K562 (cell line): Measurements from ENCODE around the gene OSGEPL1. TPM values are rescaled to one million over a fixed set of nuclear protein-coding genes. Genes with fewer than 3 reads are reported as not detected.

ENCODE experiments used
- BCLAF1 ChIP-seq, 2 experiments: fragments of 450-650 bp in 1 of 2; IDR thresholded peaks; 2 replicates each; pipeline ENCODE4 v1.6.1; 2011 to 2017; ENCODE audit warnings: low read depth in 2 of 2, antibody characterized with exemption in 1 of 2, borderline replicate concordance in 1 of 2, low read length in 1 of 2, mild to moderate bottlenecking in 1 of 2, mixed read lengths in 1 of 2; ENCODE audit not compliant: control insufficient read depth in 1 of 2
- GTF2B ChIP-seq: IDR thresholded peaks from 2 replicates; pipeline ENCODE4 v1.6.1; 2011; ENCODE audit not compliant: insufficient read length; ENCODE audit errors: extremely low read depth
- NFYB ChIP-seq: IDR thresholded peaks from 2 replicates; pipeline ENCODE4 v1.6.1; 2011; ENCODE audit warnings: mild to moderate bottlenecking, moderate library complexity; ENCODE audit not compliant: insufficient read length; ENCODE audit errors: extremely low read depth
- NKRF ChIP-seq: fragments of 450-650 bp; IDR thresholded peaks from 2 replicates; pipeline ENCODE4 v1.6.1; 2016; ENCODE audit warnings: borderline replicate concordance
- PYGO2 ChIP-seq: fragments of 450-650 bp; IDR thresholded peaks from 2 replicates; pipeline ENCODE4 v1.6.1; 2016; ENCODE audit warnings: mild to moderate bottlenecking, missing genetic modification characterization, moderate library complexity, missing compliant biosample characterization
- SIRT6 ChIP-seq: IDR thresholded peaks from one replicate; pipeline ENCODE4 v1.6.1; 2012; ENCODE audit warnings: low read depth, mild to moderate bottlenecking, control low read depth, inconsistent platforms, low read length, moderate library complexity
- SRSF9 ChIP-seq: fragments of 200-400 bp; formaldehyde crosslinking; IDR thresholded peaks from 2 replicates; pipeline ENCODE4 v1.6.1; 2017; ENCODE audit warnings: low read depth, low read length, borderline replicate concordance
- STAT5B ChIP-seq: fragments of 250-450 bp; sonication (Bioruptor Pico); IDR thresholded peaks from 2 replicates; pipeline ENCODE4 v1.8.0; 2021; ENCODE audit warnings: mild to moderate bottlenecking, inconsistent platforms
- ZBTB43 ChIP-seq: sonication (generic); formaldehyde crosslinking; IDR thresholded peaks from 2 replicates; pipeline ENCODE4 v1.8.0; 2023; ENCODE audit warnings: mild to moderate bottlenecking, missing genetic modification reagents
- ZNF277 ChIP-seq: fragments of 250-450 bp; sonication (Bioruptor Pico); IDR thresholded peaks from 2 replicates; pipeline ENCODE4 v1.8.0; 2022; ENCODE audit warnings: inconsistent platforms, mild to moderate bottlenecking, moderate library complexity, borderline replicate concordance
- ZNF431 ChIP-seq: sonication (generic); formaldehyde crosslinking; IDR thresholded peaks from 2 replicates; pipeline ENCODE4 v1.8.0; 2022; ENCODE audit warnings: mild to moderate bottlenecking, missing genetic modification reagents
- ZNF511 ChIP-seq: sonication (generic); formaldehyde crosslinking; IDR thresholded peaks from 2 replicates; pipeline ENCODE4 v1.8.0; 2022; ENCODE audit warnings: mild to moderate bottlenecking, missing genetic modification reagents
- polyA plus RNA-seq, 8 experiments: library from polyadenylated mRNA; depleted of rRNA in 4 of 8; stranded (reverse) in 5 of 8; unstranded in 3 of 8; fragments of >200 nt; fragmentation: Nextera tagmentation in 2 of 8; fragmentation: Illumina TruSeq in 1 of 8; extraction: Ambion mirVana in 2 of 8; extraction: Trizol in 1 of 8; gene quantifications; 2 replicates each; pipeline versions ENCODE4 v1.2.1 to v1.2.3, GENCODE V29; 2011 to 2014; ENCODE audit warnings: inconsistent platforms in 1 of 8, missing spikeins in 1 of 8
- total RNA-seq, 7 experiments: library from RNA; depleted of rRNA in 6 of 7; stranded (reverse); fragments of >200 nt in 6 of 7; fragmentation: Illumina TruSeq in 2 of 7; extraction: Trizol in 2 of 7; gene quantifications; 2 replicates each; pipeline versions ENCODE4 v1.2.1 to v1.2.3, GENCODE V29; 2011 to 2021; ENCODE audit warnings: low replicate concordance in 1 of 7

Gene OSGEPL1
- total and polyA plus RNA-seq, 9 of the 15 experiments (the other 6 are each of a cell fraction or from before 2014, with no cell fraction given) = 2.5 to 10.8 (median 6.5) TPM

GRCh38 chr2:189783927-189784867, 21.6 kb upstream of the OSGEPL1 start, which contains the start of the genes ORMDL1 and PMS1 (continued):
- no peak for TF ChIP-seq ZNF277 (CRISPR knock-in tag)
- TF ChIP-seq SRSF9 = no peak
- no peak for TF ChIP-seq ZNF431 (CRISPR knock-in tag)
- TF ChIP-seq SIRT6 = no peak
- peak; percentile 20 for TF ChIP-seq GTF2B
- TF ChIP-seq ZNF511 (CRISPR knock-in tag) = peak; percentile 58; the same call in 1 of the 2 replicates
- no peak for TF ChIP-seq ZBTB43
- TF ChIP-seq BCLAF1 (IDR thresholded peaks at IDR 0.05; ENCODE audit: borderline replicate concordance in 1 of 2, control insufficient read depth in 1 of 2, low read depth in 2 of 2, low read length in 1 of 2) = no peak
- TF ChIP-seq NFYB = peak; percentile 83
- no peak for TF ChIP-seq PYGO2 (tag)
- TF ChIP-seq STAT5B = no peak
- peak; percentile 69; the same call in 1 of the 2 replicates for TF ChIP-seq NKRF
